Anterior cingulate cortex (tissue), 58 donors: ENCODE data around the gene LRG1.
A peak's percentile ranks its signal among the peaks of the same experiment; 100 is the strongest.

Experiments used
- DNase-seq, 58 donors: peaks; one replicate each; lab custom pipeline; 2025; lab: John Stamatoyannopoulos, UW

LRG1 gene, protein sequence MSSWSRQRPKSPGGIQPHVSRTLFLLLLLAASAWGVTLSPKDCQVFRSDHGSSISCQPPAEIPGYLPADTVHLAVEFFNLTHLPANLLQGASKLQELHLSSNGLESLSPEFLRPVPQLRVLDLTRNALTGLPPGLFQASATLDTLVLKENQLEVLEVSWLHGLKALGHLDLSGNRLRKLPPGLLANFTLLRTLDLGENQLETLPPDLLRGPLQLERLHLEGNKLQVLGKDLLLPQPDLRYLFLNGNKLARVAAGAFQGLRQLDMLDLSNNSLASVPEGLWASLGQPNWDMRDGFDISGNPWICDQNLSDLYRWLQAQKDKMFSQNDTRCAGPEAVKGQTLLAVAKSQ

DNA sequence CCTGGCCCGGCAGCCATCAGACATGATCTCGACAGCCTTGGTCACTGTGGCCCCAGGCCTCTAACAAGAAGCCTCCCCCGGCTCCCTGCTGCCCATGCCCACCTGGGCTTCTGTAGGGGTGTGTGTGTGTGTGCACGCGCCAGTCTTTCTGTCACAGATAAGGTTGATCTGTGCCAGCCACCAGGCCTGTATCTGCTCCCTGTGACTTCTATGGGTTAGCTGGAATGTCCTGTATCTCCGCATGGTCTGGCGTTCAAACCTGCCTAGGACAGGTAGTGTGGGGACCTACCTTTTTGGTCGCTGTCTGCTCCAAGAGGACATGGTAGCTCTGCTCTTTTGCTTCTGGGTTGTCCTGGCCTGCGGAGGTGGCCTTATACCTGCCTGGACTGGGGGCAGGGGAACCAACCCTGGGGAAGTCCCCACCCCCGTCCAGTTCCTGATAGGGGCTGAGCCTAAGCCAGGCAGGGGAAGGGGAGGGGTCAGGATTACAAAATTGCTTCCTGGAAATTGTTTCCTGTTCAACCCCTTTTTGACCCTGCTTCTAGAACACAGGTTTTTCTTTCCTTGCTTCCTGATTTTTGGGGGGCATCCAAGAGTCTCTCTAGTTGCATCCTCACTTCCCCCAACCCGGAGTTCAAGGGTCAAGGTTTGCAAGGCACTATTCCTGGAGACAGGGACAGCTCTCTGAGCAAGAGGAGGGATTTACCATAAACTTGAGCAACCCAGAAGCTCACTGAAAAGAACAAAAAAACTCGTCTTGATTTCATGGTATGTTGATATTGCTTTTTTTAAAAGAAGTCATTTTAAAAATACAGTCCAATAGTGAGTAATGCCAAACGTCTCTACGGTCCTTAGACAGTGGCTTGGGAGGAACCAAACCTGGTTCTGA is at the start of gene LRG1:
TSS of gene LRG1 (minus strand) at position 344 of the 889 bp plus-strand sequence. CDS start at position 321, 23 bp downstream.
- peak in 2 of 58 donors; percentile 4 to 15 for DNase-seq

DNA sequence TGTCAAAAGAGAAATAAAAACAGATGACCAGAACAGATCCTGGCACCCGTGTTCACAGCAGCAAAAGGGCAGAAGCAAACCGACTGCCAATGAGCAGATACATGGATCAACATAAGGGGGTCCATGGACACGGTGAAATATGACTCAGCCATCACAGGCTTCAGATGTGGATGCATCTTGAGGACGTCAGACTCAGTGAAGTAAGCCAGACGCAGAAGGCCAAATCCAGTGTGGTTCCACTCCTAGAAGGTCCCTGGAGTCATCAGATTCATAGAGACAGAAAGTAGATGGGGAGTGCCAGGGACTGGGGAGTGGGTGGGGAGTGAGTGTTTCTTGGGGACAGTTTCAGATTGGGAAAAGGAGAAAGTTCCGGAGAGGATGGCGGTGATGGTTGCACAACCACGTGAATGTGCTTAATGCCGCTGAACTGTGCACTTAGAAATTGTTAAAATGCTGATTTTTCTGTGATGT is 48.5 kb upstream of the LRG1 start:
- no peak for DNase-seq

DNA sequence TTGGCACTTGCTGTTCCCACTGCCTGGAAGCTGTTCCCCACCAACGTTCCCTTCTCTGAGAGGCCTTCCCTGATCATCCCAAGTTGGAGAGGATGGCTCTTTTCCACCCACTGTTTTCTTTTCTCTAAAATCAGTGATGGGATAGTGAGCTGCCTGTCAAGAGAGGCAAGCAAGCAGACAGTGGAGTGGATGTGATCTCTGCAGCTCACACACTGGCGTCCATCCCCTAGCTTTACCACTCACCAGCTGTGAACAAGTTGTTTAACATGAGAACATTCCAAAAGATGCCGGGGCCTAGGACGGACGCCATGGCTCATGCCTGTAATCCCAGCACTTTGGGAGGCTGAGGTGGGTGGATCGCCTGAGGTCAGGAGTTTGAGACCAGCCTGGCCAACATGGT is 47.7 kb upstream of the LRG1 start:
- no peak for DNase-seq

DNA sequence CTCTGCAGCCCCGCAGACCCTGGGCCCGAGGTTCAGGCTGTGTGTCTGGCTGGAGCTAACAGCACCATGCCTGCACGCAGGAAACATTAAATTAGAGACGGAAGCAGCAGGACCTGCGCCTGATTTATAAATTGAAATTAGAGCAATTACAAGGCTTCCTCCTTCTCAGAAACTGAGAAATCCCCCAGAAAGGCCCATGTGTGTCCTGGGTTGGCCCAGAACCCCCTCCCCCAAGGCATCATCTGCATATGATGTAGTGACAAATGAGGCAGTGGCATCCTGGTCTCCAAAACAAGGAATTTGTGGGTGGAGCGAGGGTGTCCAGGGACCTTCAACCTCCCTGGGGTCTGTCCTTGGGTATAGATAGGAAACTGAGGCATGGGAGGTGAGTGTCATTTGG is 46.9 kb upstream of the LRG1 start:
- DNase-seq = no peak

DNA sequence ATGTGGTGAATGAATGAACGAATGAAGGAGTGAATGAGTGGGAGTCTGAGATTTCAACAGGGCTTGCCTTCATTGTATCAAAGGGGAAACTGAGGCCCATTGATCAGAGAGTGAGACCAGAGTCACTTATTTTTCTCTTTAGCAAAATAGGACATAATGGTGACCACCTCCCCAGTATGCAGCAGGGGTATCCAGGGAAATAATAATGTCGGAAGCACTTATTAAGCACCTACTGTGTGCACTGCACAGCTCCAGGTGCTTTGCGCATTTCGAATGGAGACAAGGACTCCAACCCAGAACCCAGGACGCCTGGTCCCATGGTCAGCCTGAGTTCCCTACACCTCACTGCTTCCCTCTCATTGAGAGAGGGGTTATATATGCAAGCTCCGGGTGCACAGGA is 46.4 kb upstream of the LRG1 start:
- no peak for DNase-seq

DNA sequence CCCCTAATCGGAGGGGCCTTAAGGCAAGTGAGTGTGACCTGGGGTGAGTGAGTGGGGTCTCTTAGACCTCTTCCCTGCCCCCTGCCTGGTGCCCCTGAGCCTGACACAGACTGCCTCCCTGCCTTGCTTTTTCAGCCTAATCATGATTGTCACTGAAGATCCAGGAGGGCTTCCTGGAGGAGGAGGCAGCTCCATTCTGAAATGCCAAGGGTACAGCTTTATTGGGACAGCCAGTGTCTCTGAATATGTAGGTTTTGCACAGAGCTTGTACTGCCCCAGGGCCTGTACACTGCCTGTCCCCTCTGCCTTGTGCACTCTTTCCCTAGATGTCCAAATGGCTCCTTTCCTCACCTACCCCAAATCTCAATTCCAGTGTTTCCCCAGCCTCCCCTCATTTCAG is 45.7 kb upstream of the LRG1 start:
- no peak for DNase-seq

DNA sequence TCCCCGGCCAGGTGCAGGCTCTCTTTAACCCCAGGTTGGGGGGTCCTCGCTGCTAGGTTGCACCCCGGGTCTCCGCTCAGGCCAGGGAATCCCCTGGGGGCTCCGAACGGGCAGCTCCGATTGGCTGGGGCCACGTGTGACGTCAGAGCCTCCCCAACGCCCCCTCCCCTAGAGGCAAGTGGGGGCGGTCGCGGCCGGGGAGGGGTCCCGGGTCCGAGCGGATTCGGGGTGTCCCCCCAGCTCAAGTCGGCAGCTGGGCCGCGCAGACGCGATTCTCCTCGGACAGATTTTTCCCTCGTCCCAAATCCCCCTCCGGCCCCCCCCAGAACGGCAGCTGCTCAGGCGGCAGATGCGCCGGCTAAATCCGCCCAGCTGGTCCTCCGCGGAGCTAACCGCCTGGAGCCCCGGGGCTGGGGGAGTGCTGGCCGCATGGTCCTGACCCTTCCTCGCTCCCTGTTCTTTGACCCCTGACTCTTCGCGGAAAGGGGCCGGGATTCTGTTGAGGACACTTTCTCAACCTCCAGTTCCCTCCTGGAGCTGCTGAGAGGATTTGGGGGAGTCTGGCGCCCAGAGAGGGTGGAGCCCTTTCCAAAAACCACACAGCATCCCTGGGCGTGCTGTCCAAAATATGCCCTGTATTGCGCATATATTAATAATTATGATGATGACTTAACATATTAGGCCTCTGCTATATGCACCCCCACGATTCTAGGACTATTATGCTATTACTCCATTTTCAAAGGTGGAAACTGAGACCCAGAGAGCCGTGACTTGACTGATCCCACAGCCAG is 45.0 kb upstream of the LRG1 start:
- peak in 22 of 58 donors; percentile 3 to 68 (median 28) for DNase-seq

DNA sequence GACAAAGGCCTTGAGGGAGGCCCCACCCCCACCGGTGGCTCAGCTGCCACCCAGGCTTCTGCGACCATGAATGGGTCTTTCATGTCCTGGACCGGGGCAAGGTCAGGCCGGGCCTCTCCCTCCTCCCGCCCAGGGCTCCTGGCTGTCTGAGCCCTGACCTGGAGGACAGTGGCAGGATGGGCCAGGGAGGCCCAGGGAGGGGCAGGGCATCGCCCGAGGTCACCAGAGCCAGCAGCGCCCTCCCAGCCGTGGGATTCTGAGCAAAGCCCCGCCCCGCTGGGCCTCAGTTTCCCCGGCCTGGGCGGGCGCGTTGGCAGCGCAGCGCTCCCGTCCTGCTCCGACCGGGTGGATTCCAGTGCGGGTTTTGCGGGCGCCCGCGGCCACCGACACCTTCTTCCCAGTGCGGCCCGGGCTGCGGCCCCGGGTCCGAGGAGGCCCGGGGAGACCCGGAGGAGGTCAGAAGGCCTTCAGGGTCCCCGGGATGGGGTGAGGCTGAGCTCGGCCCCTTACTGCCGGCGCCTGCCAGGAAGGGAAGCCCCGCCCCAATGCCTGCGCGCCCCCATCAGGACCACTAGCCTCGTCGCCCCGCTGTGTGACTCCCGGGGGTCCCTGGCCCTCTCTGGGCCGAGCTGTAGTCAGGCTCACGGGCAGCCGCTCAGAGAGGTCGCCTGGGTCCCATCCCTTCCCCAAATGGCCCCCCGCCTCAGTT is 44.3 kb upstream of the LRG1 start:
- DNase-seq = peak in 22 of 58 donors; percentile 4 to 68 (median 25)

DNA sequence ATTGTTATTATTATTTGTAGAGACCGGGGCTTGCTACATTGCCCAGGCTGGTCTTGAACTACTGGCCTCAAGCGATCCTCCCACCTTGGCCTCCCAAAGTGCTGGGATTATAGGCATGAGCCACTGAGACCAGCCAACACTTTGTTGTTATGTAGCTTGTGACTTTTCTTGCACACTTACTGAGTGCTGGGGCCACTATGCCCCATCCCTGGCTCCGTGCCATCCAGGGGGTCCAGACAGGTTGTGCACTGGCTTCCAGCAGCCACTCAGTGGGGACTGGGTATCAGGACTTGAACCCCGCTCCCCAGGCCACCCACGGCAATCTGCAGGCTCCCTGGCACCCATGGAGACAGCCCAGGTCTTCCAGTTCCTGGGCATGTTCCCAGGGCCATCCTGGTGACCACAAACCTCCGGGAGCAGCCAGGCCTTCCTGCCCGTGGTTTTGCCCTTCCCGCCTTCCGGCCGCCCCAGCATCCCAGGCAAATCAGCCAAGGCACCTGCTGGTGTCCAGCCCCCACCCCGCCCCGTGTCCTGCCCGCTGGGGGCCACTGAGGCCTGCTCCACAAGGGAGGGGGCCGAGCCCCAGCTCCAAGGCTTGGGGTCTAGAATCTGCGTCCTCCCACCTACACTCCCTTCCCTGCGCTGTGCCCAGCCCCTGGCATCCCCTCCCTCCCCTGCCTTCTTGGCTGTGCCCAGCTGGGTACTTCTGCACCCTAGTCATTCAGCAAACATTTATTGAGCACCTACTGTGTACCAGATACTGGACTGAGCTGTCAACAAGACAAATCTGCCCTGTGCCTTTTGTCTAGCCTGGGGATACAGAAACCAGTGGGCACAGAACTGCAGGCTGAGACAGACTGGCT is 43.4 kb upstream of the LRG1 start:
- DNase-seq = no peak

DNA sequence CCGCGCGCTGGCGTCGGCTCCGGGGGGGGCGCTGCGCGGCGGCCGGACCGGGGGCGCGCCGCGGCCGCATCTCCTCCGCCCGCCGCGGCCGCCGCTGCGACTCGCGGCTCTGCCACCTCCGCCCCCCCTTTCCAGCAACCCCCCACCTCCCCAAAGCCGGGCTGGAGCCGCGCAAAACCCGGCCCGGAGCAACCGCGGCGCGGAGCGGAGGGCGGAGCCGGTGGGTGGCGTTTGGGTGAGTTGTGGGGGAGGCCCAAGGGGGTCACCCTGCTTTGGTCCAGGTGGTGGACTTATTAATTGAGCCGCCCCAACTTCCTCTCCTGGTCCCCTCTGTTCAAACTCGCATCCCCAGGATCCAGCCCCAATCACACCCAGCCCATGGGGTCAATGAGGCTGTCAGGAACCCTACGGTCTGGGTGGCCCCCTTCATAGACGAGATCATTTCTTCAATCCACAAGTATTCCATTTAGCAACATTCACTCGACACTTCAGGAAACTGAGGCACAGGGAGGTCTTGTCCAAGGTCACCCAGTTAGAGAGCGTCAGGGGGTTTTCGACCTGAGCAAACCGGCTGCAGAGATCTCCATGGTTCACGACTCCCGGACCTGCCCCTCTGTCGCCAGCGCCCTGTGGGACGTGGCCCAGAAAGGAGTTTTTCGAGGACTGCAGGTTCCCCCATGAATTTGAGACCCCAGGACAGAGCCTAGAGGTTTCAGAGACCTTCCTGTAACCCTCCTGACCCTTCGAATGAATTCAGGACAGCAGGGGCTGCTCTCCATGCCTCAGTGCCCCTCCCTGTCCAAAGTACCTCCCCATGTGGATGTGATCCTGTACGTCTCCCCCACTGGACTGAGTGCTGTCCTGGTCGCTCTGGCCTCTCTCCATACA is 42.1 kb upstream of the LRG1 start:
- DNase-seq = peak in 16 of 58 donors; percentile 3 to 50 (median 22)

DNA sequence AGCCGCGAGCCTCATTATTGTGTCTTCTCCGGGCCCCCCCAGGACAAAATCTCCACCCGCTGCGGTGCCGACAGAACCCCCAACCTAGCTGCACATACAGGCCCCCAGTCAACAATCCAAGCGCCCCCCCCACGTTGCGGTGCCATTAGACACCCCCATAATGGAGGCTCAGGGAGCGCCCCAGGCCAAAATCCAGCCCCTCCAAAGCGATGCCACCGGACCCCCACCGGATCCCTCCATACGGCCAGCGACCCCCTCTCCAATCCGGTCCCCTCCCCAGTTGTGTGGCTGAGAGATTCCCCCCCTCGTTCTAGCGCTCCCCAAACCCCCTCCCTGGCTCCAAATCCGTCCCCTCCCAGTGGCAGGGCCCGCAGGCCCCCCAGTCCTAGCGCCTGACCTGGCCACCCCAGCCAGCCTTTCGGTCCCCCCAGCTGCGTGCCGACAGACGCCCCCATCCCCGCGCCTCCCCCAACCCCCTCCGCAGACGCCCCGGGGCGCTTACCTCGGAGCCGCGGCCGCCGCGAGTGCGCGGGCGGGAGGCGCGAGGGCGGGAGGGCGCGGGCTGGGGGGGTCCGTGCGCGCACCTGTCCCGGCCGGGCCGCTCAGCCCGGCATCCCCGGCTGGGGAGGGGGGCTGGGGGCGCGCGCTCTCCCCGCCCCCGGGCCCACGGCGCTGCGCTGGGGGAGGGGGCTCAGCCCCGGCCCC is 41.3 kb upstream of the LRG1 start:
- DNase-seq = peak in 1 of 58 donors; percentile 27

DNA sequence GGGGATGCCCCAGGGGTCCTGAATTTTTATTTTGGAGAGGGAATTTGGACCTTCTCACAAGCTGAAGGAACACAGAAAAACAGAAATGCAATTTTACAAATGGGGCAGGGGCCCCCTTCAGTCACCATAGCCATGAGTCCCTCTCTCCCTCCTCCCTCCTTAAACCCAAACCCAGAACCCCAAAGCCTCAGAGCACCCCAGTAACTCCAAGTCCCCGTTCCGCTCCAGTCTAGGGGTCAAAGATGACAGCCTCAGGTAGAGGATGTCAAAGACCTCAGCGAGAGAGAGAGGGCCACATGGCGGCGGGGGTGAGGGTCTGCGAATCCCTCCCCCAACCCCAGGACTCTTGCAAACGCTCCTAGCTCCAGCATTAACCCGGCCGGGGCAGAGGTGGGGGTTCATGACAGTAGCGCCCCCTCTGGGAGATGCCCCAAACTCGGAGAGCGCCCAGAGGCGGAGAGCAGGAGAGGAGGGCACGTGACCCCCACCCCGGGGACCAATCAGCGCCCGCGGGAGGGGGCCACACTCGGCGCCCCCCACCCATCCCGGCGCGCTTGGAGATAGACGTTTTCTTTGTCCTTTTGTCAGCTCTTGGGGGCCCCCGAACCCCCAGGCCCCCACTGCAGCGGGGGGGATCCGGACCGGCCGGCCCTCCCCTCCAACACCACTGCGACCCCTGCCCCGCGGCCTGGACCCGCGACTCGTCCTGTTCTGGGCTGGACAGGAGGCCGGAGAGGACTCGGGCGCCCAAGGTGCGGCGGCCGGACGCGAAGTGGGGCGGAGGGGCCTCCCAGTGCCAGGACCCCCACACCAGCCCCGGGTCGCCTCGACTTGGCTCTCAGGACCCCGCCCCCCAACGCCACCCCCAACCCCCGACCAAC is 40.4 kb upstream of the LRG1 start:
- DNase-seq = peak in 6 of 58 donors; percentile 18 to 51 (median 28)

DNA sequence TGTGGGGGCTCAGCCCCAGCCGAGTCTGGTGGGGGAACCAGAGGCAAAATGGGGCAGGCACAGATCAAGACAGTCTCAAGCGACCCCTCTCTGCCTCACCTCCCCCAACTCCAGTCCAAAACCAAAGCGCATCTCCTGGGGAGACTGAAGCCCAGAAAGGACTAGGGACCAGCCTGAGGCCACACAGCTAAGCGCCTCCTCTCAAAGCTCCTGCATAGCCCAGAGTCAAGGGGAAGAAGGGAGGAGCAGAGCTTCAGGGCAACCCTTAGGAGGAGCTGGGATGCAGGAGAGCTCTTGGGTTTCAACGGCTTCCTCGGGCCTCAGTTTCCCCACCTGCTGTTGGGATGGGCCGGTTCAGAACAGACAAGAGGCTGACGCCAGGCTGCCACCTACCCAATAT is 39.6 kb upstream of the LRG1 start:
- DNase-seq = no peak

DNA sequence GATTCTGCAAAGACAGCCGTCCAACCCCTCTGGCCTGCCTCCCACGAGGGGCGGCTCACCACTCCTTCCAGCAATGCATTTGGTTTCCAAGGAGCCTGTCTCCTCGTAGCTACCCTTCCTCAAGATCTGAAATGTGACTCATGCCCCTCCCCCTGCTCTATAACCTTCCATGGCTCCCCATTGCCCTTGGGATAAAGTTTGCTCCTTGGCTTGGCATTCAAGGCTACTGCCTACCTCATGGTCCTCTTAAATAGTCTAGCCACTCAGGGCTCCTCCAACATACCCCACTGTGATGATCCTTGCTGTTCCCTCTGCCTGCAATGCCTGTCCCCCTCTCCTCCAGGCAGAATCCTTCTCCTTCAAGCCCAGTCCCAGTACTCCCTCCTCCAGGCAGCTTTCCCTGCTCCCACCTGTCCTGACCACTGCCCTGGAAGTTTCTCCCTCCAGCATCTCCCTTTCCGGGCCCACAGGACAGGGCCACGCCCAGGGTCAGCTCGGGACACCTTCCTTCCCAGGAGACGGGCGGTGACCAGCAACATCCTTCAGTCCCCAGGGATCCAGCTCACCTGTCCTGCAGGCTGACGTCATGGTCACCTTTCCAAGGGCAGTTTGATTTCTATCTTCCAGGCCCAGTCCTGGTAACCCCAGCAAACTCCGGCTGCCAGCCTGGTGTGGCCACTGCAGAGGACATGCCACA is 38.9 kb upstream of the LRG1 start:
- DNase-seq = no peak

DNA sequence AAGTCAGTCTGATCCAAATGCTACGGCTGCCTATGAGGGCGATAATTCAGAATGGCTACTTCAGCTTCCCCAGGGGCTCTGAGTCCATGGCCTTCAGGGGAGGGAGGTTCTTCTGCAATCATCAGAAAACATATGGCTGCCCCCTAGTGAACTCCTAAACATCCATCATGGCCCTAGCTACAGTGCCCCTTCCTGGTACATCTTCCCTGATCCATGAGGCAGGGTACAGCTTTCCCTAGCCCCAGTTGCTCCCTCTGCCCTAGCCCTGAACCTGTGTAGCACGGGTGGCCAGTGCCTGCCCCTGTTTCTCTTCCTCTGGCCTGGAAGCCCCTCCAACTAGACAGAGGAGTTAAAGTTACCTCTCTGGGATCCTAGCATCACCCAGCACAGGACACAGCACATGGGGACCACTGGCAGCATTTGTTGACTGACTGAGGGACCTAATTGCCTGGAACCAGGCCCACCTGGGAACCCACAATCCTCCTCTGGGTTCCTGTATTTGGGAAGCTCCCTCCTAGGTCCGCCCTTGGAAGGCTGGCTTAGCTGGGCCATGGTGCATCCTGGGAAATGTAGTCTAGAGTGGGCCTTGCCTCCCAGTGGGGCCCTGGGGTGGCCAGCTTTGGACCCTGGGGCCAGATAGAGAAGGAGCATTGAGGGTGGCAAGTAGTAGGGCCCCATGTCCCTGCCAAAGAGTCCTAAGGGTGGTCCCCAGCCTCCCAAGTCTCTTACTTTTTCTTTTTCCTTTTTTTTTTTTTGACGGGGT is 37.4 kb upstream of the LRG1 start:
- no peak for DNase-seq
